Panc1 (cell line): ENCODE results near the gene HS3ST2.

Experiments used
- CTCF ChIP-seq: fragments of 450-650 bp; IDR thresholded peaks from 2 replicates; pipeline ENCODE4 v1.5.1; 2017; ENCODE audit warnings: mild to moderate bottlenecking
- POLR2AphosphoS5 ChIP-seq: IDR thresholded peaks from 2 replicates; pipeline ENCODE4 v1.6.1; 2012; ENCODE audit warnings: mild to moderate bottlenecking, low read depth, low read length, moderate library complexity
- SIN3A ChIP-seq: IDR thresholded peaks from 2 replicates; pipeline ENCODE4 v1.6.1; 2012; ENCODE audit warnings: low read depth, mild to moderate bottlenecking, low read length, moderate library complexity, borderline replicate concordance; ENCODE audit not compliant: insufficient read depth
- TCF7L2 ChIP-seq: IDR thresholded peaks from 2 replicates; pipeline ENCODE4 v1.6.1; 2011; ENCODE audit warnings: mild to moderate bottlenecking, low read depth, low read length, inconsistent platforms
- TF ChIP-seq, protein P1 (sequence below), 2 experiments: IDR thresholded peaks; 2 replicates each; pipeline ENCODE4 v1.6.1; 2011 to 2012; ENCODE audit warnings: low read depth in 2 of 2, control low read depth in 1 of 2, low read length in 1 of 2, mild to moderate bottlenecking in 1 of 2, moderate library complexity in 1 of 2; ENCODE audit not compliant: insufficient read depth in 1 of 2

GRCh38 chr16:22770866-22771265 lies 43.1 kb upstream of the HS3ST2 start:
- no peak for TF ChIP-seq CTCF
- TF ChIP-seq POLR2AphosphoS5: no peak
- no peak for TF ChIP-seq SIN3A
- TF ChIP-seq, protein P1, sequence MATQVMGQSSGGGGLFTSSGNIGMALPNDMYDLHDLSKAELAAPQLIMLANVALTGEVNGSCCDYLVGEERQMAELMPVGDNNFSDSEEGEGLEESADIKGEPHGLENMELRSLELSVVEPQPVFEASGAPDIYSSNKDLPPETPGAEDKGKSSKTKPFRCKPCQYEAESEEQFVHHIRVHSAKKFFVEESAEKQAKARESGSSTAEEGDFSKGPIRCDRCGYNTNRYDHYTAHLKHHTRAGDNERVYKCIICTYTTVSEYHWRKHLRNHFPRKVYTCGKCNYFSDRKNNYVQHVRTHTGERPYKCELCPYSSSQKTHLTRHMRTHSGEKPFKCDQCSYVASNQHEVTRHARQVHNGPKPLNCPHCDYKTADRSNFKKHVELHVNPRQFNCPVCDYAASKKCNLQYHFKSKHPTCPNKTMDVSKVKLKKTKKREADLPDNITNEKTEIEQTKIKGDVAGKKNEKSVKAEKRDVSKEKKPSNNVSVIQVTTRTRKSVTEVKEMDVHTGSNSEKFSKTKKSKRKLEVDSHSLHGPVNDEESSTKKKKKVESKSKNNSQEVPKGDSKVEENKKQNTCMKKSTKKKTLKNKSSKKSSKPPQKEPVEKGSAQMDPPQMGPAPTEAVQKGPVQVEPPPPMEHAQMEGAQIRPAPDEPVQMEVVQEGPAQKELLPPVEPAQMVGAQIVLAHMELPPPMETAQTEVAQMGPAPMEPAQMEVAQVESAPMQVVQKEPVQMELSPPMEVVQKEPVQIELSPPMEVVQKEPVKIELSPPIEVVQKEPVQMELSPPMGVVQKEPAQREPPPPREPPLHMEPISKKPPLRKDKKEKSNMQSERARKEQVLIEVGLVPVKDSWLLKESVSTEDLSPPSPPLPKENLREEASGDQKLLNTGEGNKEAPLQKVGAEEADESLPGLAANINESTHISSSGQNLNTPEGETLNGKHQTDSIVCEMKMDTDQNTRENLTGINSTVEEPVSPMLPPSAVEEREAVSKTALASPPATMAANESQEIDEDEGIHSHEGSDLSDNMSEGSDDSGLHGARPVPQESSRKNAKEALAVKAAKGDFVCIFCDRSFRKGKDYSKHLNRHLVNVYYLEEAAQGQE (IDR thresholded peaks at IDR 0.05; ENCODE audit: insufficient read depth in 1 of 2, low read depth in 2 of 2, low read length in 1 of 2): no peak
- no peak for TF ChIP-seq TCF7L2
